ENCODE results near the gene DAB2. TPM values are rescaled to one million over a fixed set of nuclear protein-coding genes. Genes with fewer than 3 reads are reported as not detected.

The DAB2 gene
- 10 to 100 TPM; 12.3 to 23.8 TPM for total RNA-seq
- 12.8 TPM for polyA plus RNA-seq (2013, experiment 1 of 2)
- 12.7 TPM for polyA plus RNA-seq (2013, experiment 2 of 2)
- long read RNA-seq, experiment 1, partial matches to known transcripts: 2 of 5 reads
- long read RNA-seq, experiment 1, other reads (novel, unspliced or antisense): 3 of 5 reads
- long read RNA-seq, experiment 2, full-length matches to known transcripts: 13 of 24 reads
- long read RNA-seq, experiment 2, partial matches to known transcripts: 8 of 24 reads
- long read RNA-seq, experiment 2, other reads (novel, unspliced or antisense): 3 of 24 reads
- long read RNA-seq, experiment 3, full-length matches to known transcripts: 68 of 90 reads
- long read RNA-seq, experiment 3, partial matches to known transcripts: 8 of 90 reads
- long read RNA-seq, experiment 3, other reads (novel, unspliced or antisense): 14 of 90 reads
- long read RNA-seq, experiment 4: 0 reads

GRCh38 chr5:39424736-39425637, at the start of gene DAB2:
Gene DAB2 (minus strand): TSS chr5:39424980. CDS start chr5:39394320, 30,660 bp downstream.
- Histone ChIP-seq H3K9ac (ENCODE audit: extremely low read depth, low read length, poor library complexity, severe bottlenecking) (peak within 1 kb of the TSS; percentile 84), H3K9me3 (ENCODE audit: control insufficient read depth, low read length) (no peaks in the 10 kb centered on the region), H3K4me3 (ENCODE audit: low read length) (peak within 1 kb of the TSS; percentile 89), H3K36me3 (ENCODE audit: control insufficient read depth, insufficient read depth, low read length) (no peaks in the 10 kb centered on the region), H3K27me3 (ENCODE audit: control insufficient read depth, insufficient read depth, low read length, poor library complexity, severe bottlenecking) (no peaks in the 10 kb centered on the region), H3K27ac (ENCODE audit: low read depth, low read length) (peak within 1 kb of the TSS; percentile 59), H3K4me1 (ENCODE audit: control insufficient read depth, insufficient read depth, low read length) (peaks cover 12% of the 10 kb centered on the region)
- TF ChIP-seq CTCF (conservative IDR thresholded peaks at IDR 0.05): peak; percentile 87
- Mint-ChIP-seq H3K36me3 (ENCODE audit: low read depth) (no peaks in the 10 kb centered on the region), H3K27me3 (ENCODE audit: insufficient read depth) (peaks cover 3% of the 10 kb centered on the region), H3K9me3 (no peaks in the 10 kb centered on the region), H3K4me1 (peaks cover 25% of the 10 kb centered on the region), H3K4me3 (peak within 1 kb of the TSS; percentile 81), H3K27ac (peak within 1 kb of the TSS; percentile 91)
- DNase-seq: peak; percentile 96
- 0 to 3% methylated on average over 21 to 52 of the region's 53 CpGs for WGBS, 2 experiments (ENCODE audit: insufficient coverage in 1 of 2, insufficient read length in 1 of 2)

- H3K27me3 ChIP-seq (ENCODE audit: control insufficient read depth, insufficient read depth, low read length, poor library complexity, severe bottlenecking): no peaks in the 10 kb centered on the region
- peaks cover 4% of the 10 kb centered on the region for H3K4me1 Mint-ChIP-seq
- H3K36me3 ChIP-seq (ENCODE audit: control insufficient read depth, insufficient read depth, low read length): no peaks in the 10 kb centered on the region
- no peak overlapping the region for H3K27ac ChIP-seq (ENCODE audit: low read depth, low read length)
- H3K27me3 Mint-ChIP-seq (ENCODE audit: insufficient read depth): no peaks in the 10 kb centered on the region
- DNase-seq: no peak
- no peaks in the 10 kb centered on the region for H3K36me3 Mint-ChIP-seq (ENCODE audit: low read depth)
- H3K9ac ChIP-seq (ENCODE audit: extremely low read depth, low read length, poor library complexity, severe bottlenecking): no peak overlapping the region
- WGBS, 2 experiments (ENCODE audit: insufficient coverage in 1 of 2, insufficient read length in 1 of 2): 86 to 95% methylated on average over 1 to 3 of the region's 3 CpGs
- no peak overlapping the region for H3K4me3 ChIP-seq (ENCODE audit: low read length)
- no peaks in the 10 kb centered on the region for H3K9me3 ChIP-seq (ENCODE audit: control insufficient read depth, low read length)
- H3K4me1 ChIP-seq (ENCODE audit: control insufficient read depth, insufficient read depth, low read length): no peaks in the 10 kb centered on the region
- no peaks in the 10 kb centered on the region for H3K9me3 Mint-ChIP-seq
- no peak for TF ChIP-seq CTCF (conservative IDR thresholded peaks at IDR 0.05)
- no peak overlapping the region for H3K27ac Mint-ChIP-seq
- no peak overlapping the region for H3K4me3 Mint-ChIP-seq
Observed at GRCh38 chr5:39473156-39473775, 48.5 kb upstream of the DAB2 start.

- Histone ChIP-seq H3K36me3 (ENCODE audit: control insufficient read depth, insufficient read depth, low read length) (no peaks in the 10 kb centered on the region), H3K9me3 (ENCODE audit: control insufficient read depth, low read length) (no peaks in the 10 kb centered on the region), H3K9ac (ENCODE audit: extremely low read depth, low read length, poor library complexity, severe bottlenecking) (no peak overlapping the region), H3K27me3 (ENCODE audit: control insufficient read depth, insufficient read depth, low read length, poor library complexity, severe bottlenecking) (no peaks in the 10 kb centered on the region), H3K4me3 (ENCODE audit: low read length) (no peak overlapping the region), H3K4me1 (ENCODE audit: control insufficient read depth, insufficient read depth, low read length) (no peaks in the 10 kb centered on the region), H3K27ac (ENCODE audit: low read depth, low read length) (no peak overlapping the region)
- Mint-ChIP-seq H3K27ac (no peak overlapping the region), H3K27me3 (ENCODE audit: insufficient read depth) (no peaks in the 10 kb centered on the region), H3K36me3 (ENCODE audit: low read depth) (no peaks in the 10 kb centered on the region), H3K4me3 (no peak overlapping the region), H3K4me1 (peaks cover 4% of the 10 kb centered on the region), H3K9me3 (no peaks in the 10 kb centered on the region)
- 78% methylated on average over 3 of the region's 3 CpGs; no CpG with 5 or more reads in 1 of the 2 experiments for WGBS, 2 experiments (ENCODE audit: insufficient coverage in 1 of 2, insufficient read length in 1 of 2)
- DNase-seq: no peak
- TF ChIP-seq CTCF (conservative IDR thresholded peaks at IDR 0.05): no peak
Observed at GRCh38 chr5:39471836-39472508, 47.2 kb upstream of the DAB2 start.
